Loucy (cell line): Measurements from ENCODE around the gene ILF2.

ENCODE experiments used
- CTCF ChIP-seq: fragments of 200-600 bp; sonication (generic); conservative IDR thresholded peaks from 2 replicates; pipeline ENCODE4 v1.5.1; 2014; ENCODE audit warnings: mild to moderate bottlenecking, antibody characterized with exemption, low read length
- EZH2phosphoT487 ChIP-seq: fragments of 200-600 bp; IDR thresholded peaks from 2 replicates; pipeline ENCODE4 v1.6.1; 2018; ENCODE audit warnings: antibody characterized with exemption, mild to moderate bottlenecking, moderate library complexity, borderline replicate concordance

GRCh38 chr1:153638261-153638660, 32.5 kb downstream of the ILF2 start:
- TF ChIP-seq CTCF (no peak), EZH2phosphoT487 (no peak)
